MM.1S (cell line): ENCODE measurements around the gene TRAK2.
"Not testable (repeated sequence)": the region's sequence is repeated elsewhere in the genome, so short reads cannot be mapped to it uniquely, and the experiment has no call there.

Experiments
- DNase-seq: peaks from one replicate; pipeline ENCODE4 v3.0.0-alpha.2; 2015
- H2AFZ ChIP-seq: fragments of 300-600 bp; sonication (generic); 2 replicates; pipeline ENCODE4 v1.6.0; 2016; ENCODE audit warnings: antibody characterized with exemption, low read length
- H3F3A ChIP-seq: fragments of 300-600 bp; sonication (generic); 2 replicates; pipeline ENCODE4 v1.6.1; 2016; ENCODE audit warnings: mild to moderate bottlenecking, antibody characterized with exemption, low read length, moderate library complexity, mixed read lengths; ENCODE audit not compliant: insufficient read depth
- H3K27ac ChIP-seq: fragments of 300-600 bp; sonication (generic); 2 replicates; pipeline ENCODE4 v1.5.1; 2016; ENCODE audit warnings: mild to moderate bottlenecking, low read length
- H3K27me3 ChIP-seq: fragments of 300-600 bp; sonication (generic); replicated peaks from 2 replicates; pipeline ENCODE4 v1.6.0; 2016; ENCODE audit warnings: low read length; ENCODE audit not compliant: insufficient read depth
- H3K36me3 ChIP-seq: fragments of 300-600 bp; sonication (generic); replicated peaks from 2 replicates; pipeline ENCODE4 v1.6.1; 2016; ENCODE audit warnings: mild to moderate bottlenecking, low read length, mixed read lengths; ENCODE audit not compliant: insufficient read depth
- H3K4me1 ChIP-seq: fragments of 300-600 bp; sonication (generic); 2 replicates; pipeline ENCODE4 v1.6.1; 2016; ENCODE audit warnings: low read length, mixed read lengths
- H3K4me2 ChIP-seq: fragments of 300-600 bp; sonication (generic); 2 replicates; pipeline ENCODE4 v1.6.0; 2016; ENCODE audit warnings: low read depth, low read length
- H3K4me3 ChIP-seq: fragments of 300-600 bp; sonication (generic); 2 replicates; pipeline ENCODE4 v1.5.1; 2016; ENCODE audit warnings: low read length, mixed read lengths
- H3K79me2 ChIP-seq: fragments of 300-600 bp; sonication (generic); 2 replicates; pipeline ENCODE4 v1.6.1; 2016; ENCODE audit warnings: mixed run types, low read length, mixed read lengths
- H3K9ac ChIP-seq: fragments of 300-600 bp; sonication (generic); 2 replicates; pipeline ENCODE4 v1.6.1; 2016; ENCODE audit warnings: low read length, mixed read lengths
- H3K9me2 ChIP-seq: fragments of 300-600 bp; sonication (generic); replicated peaks from 2 replicates; pipeline ENCODE4 v1.6.1; 2016; ENCODE audit warnings: mild to moderate bottlenecking, low read length, mixed read lengths; ENCODE audit not compliant: insufficient read depth
- H3K9me3 ChIP-seq: fragments of 300-600 bp; sonication (generic); replicated peaks from 2 replicates; pipeline ENCODE4 v1.6.1; 2016; ENCODE audit warnings: mild to moderate bottlenecking, low read length, mixed read lengths; ENCODE audit not compliant: insufficient read depth
- H4K20me1 ChIP-seq: fragments of 300-600 bp; sonication (generic); 2 replicates; pipeline ENCODE4 v1.6.1; 2016; ENCODE audit warnings: mild to moderate bottlenecking, low read length, moderate library complexity, mixed read lengths; ENCODE audit not compliant: insufficient read depth
- CTCF ChIP-seq: fragments of 300-600 bp; sonication (generic); IDR thresholded peaks from 2 replicates; pipeline ENCODE4 v1.5.1; 2016; ENCODE audit warnings: antibody characterized with exemption, low read length, mixed read lengths
- EZH2 ChIP-seq: fragments of 300-600 bp; sonication (generic); optimal IDR thresholded peaks from 2 replicates; pipeline ENCODE3; 2017; ENCODE audit warnings: low read depth, mild to moderate bottlenecking, antibody characterized with exemption, low read length, mixed read lengths
- EZH2phosphoT487 ChIP-seq: fragments of 300-600 bp; sonication (generic); IDR thresholded peaks from 2 replicates; pipeline ENCODE4 v1.6.1; 2018; ENCODE audit warnings: antibody characterized with exemption, low read length

TRAK2 gene

GRCh38 chr2:201378496-201379397, 72.5 kb downstream of the TRAK2 start:
- H3K36me3 ChIP-seq, result no peaks in the 10 kb centered on the region
- H3K9ac ChIP-seq, result no peak overlapping the region
- no peak overlapping the region for H2AFZ ChIP-seq
- TF ChIP-seq CTCF, result no peak
- TF ChIP-seq EZH2phosphoT487, result no peak
- no peak for TF ChIP-seq EZH2
- H3F3A ChIP-seq, result no peaks in the 10 kb centered on the region
- no peaks in the 10 kb centered on the region for H3K9me2 ChIP-seq
- DNase-seq, result no peak
- H3K27ac ChIP-seq, result no peak overlapping the region
- H3K9me3 ChIP-seq, result no peaks in the 10 kb centered on the region
- H3K79me2 ChIP-seq, result no peaks in the 10 kb centered on the region
- no peak overlapping the region for H3K4me3 ChIP-seq
- no peak overlapping the region for H3K4me2 ChIP-seq
- no peaks in the 10 kb centered on the region for H3K27me3 ChIP-seq
- H4K20me1 ChIP-seq, result no peaks in the 10 kb centered on the region
- H3K4me1 ChIP-seq, result no peaks in the 10 kb centered on the region

GRCh38 chr2:201377218-201377617, 74.0 kb downstream of the TRAK2 start:
- Histone ChIP-seq H3K9ac (no peak overlapping the region), H3K4me1 (no peaks in the 10 kb centered on the region), H3K27ac (no peak overlapping the region), H2AFZ (no peak overlapping the region), H3K4me3 (no peak overlapping the region), H3K36me3 (no peaks in the 10 kb centered on the region), H3K27me3 (no peaks in the 10 kb centered on the region), H4K20me1 (no peaks in the 10 kb centered on the region), H3F3A (no peaks in the 10 kb centered on the region), H3K79me2 (no peaks in the 10 kb centered on the region), H3K4me2 (no peak overlapping the region), H3K9me2 (no peaks in the 10 kb centered on the region), H3K9me3 (no peaks in the 10 kb centered on the region)
- no peak for DNase-seq
- TF ChIP-seq EZH2phosphoT487, result no peak
- TF ChIP-seq CTCF, result no peak
- TF ChIP-seq EZH2, result no peak

GRCh38 chr2:201369775-201370174, 81.5 kb downstream of the TRAK2 start:
- H4K20me1 ChIP-seq, result no peaks in the 10 kb centered on the region
- H3K9me3 ChIP-seq, result no peaks in the 10 kb centered on the region
- H3F3A ChIP-seq, result no peaks in the 10 kb centered on the region
- 0 out of 2 replicates have a peak, but pooled peaks cover 5% of the 10 kb centered on the region for H3K4me1 ChIP-seq
- H3K27ac ChIP-seq, result no peak overlapping the region
- H3K4me2 ChIP-seq, result no peak overlapping the region
- no peak for DNase-seq
- no peaks in the 10 kb centered on the region for H3K9me2 ChIP-seq
- no peaks in the 10 kb centered on the region for H3K27me3 ChIP-seq
- H3K9ac ChIP-seq, result no peak overlapping the region
- TF ChIP-seq EZH2phosphoT487 (no peak), CTCF (no peak), EZH2 (no peak)
- no peaks in the 10 kb centered on the region for H3K79me2 ChIP-seq
- H3K36me3 ChIP-seq, result no peaks in the 10 kb centered on the region
- H3K4me3 ChIP-seq, result no peak overlapping the region
- no peak overlapping the region for H2AFZ ChIP-seq

GRCh38 chr2:201369318-201369717, 81.9 kb downstream of the TRAK2 start:
- H3K9me3 ChIP-seq, DNase-seq, H3K36me3 ChIP-seq, H3K27me3 ChIP-seq, H3K4me1 ChIP-seq, H3K9me2 ChIP-seq, H3K9ac ChIP-seq, H2AFZ ChIP-seq, H4K20me1 ChIP-seq, H3K4me2 ChIP-seq, H3F3A ChIP-seq, H3K27ac ChIP-seq, H3K79me2 ChIP-seq, H3K4me3 ChIP-seq: not testable (repeated sequence)
